GM12891 (cell line): ENCODE data around the gene IRF1.

ENCODE experiments used
- POLR2A ChIP-seq: IDR thresholded peaks from 2 replicates; pipeline ENCODE4 v1.6.1; 2011; ENCODE audit warnings: low read depth, low read length, control low read depth
- POLR2AphosphoS5 ChIP-seq: IDR thresholded peaks from 2 replicates; pipeline ENCODE4 v1.6.1; 2011; ENCODE audit warnings: low read depth, low read length, control low read depth
- TAF1 ChIP-seq: IDR thresholded peaks from 2 replicates; pipeline ENCODE4 v1.6.1; 2011; ENCODE audit warnings: low read depth, low read length, control low read depth

DNA sequence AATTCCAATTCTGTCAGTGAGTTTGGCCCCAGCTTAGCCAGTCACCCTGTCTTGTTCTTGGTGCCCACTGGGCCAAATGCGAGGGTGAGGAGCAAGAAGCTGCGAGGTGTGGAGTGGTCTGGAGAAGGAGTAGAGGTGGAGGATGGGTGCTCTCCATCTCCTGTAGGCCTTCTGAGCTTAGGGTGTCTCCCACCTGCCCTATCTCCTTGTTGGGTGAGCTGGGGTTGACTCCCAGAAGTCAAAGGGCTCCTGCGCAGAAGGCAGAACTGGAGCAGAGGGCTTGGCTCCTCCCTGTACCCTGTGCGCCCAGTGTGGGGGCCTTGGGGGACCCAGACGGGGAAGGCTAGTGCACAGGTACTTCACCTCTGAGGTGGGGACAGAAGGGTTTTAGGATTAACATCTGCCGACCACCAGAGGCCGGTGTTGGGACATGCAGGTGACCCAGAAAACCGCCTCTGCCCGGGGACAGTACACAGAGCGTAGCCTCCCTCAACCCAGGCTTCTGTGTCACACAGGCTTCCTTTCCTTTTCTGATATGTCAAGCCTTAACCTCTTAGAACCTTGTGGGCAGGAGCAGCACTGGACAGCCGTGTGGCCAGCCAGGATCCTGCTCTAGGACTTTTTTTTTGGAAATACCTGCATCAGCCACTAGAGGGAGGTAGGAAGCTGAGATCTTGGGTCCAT is 35.9 kb upstream of the IRF1 start:
- no peak for TF ChIP-seq POLR2AphosphoS5
- no peak for TF ChIP-seq POLR2A
- no peak for TF ChIP-seq TAF1
